C4-2B (cell line): ENCODE measurements around the gene KIAA0232.

Experiments
- H3K27ac ChIP-seq: fragments of 450-650 bp; 2 replicates; pipeline ENCODE4 v1.5.1; 2017
- ZFX ChIP-seq: fragments of 450-650 bp; IDR thresholded peaks from 2 replicates; pipeline ENCODE4 v1.6.1; 2017
- TF ChIP-seq, protein P1 (sequence below): fragments of 450-650 bp; conservative IDR thresholded peaks from 2 replicates; pipeline ENCODE4 v1.5.1; 2017; ENCODE audit warnings: mild to moderate bottlenecking

The KIAA0232 gene

DNA sequence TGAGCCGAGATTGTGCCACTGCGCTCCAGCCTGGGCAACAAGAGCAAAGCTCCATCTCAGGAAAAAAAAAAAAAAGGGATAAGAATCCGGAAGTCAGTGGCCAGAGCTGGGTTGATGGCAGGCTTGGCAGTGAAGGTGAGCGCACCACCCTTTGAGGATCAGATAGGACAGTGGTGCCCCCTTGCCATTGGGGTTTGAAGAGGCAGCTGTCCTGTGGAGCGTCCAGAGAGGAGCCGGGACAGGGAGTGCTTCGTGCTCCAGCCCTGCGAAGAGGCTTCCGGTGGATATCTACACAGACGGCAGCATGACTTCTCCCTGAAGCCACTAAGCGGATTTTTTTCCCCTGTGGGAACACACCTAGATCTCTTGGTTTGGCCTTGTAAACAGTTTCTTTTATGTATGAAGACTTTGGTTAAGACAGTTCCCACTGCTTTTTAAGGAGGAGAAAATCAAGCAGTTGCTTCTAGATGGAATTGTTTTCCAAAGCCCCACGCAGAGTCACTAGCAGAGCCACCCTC lies 133.6 kb downstream of the KIAA0232 start:
- no peak for TF ChIP-seq ZFX
- TF ChIP-seq, protein P1, sequence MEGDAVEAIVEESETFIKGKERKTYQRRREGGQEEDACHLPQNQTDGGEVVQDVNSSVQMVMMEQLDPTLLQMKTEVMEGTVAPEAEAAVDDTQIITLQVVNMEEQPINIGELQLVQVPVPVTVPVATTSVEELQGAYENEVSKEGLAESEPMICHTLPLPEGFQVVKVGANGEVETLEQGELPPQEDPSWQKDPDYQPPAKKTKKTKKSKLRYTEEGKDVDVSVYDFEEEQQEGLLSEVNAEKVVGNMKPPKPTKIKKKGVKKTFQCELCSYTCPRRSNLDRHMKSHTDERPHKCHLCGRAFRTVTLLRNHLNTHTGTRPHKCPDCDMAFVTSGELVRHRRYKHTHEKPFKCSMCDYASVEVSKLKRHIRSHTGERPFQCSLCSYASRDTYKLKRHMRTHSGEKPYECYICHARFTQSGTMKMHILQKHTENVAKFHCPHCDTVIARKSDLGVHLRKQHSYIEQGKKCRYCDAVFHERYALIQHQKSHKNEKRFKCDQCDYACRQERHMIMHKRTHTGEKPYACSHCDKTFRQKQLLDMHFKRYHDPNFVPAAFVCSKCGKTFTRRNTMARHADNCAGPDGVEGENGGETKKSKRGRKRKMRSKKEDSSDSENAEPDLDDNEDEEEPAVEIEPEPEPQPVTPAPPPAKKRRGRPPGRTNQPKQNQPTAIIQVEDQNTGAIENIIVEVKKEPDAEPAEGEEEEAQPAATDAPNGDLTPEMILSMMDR, result no peak
- peak overlapping the region; percentile 70 for H3K27ac ChIP-seq

DNA sequence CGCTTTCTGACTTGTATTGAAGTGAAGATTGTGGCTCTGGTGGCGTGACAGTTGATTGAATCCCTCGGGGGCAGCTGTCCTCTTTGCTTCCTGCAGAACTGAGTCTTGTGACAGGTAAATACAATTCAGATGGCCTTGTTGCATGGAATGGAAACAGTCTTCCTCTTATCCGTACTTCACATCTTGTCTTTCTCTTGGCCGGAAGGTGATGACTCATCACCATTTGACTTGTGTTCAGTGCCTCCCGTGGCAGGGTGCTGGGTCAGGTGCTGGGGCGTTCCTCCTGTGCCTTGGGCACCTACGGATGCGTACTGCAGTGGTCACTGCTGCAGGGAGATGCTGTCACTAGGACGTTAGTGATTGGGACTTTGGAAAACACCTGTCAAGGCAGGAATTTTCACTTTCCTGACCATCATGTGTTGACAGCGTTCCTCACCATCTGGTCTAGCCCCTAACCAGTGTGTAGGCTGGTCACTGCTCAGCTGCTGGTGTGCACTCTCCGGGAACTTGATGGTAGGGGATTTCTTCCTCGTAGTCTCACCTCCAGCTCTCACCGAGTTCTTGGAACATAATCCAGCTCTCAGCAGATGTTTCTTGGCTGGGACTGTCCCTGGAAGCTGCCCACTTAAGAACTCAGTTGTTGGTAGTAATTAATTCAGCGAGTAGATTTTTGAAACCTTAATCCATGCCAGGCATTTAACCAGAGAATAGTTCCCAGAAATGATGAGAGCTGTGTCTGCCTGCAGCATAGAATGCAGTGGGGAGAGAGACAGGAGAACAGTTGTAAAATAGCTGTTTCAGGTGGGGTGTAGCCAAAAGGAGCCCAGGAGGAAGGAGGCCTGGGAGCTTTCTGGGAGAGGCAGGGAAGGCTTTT lies 134.3 kb downstream of the KIAA0232 start:
- TF ChIP-seq, protein P1, result no peak
- no peak for TF ChIP-seq ZFX
- H3K27ac ChIP-seq, result peak overlapping the region; percentile 70

DNA sequence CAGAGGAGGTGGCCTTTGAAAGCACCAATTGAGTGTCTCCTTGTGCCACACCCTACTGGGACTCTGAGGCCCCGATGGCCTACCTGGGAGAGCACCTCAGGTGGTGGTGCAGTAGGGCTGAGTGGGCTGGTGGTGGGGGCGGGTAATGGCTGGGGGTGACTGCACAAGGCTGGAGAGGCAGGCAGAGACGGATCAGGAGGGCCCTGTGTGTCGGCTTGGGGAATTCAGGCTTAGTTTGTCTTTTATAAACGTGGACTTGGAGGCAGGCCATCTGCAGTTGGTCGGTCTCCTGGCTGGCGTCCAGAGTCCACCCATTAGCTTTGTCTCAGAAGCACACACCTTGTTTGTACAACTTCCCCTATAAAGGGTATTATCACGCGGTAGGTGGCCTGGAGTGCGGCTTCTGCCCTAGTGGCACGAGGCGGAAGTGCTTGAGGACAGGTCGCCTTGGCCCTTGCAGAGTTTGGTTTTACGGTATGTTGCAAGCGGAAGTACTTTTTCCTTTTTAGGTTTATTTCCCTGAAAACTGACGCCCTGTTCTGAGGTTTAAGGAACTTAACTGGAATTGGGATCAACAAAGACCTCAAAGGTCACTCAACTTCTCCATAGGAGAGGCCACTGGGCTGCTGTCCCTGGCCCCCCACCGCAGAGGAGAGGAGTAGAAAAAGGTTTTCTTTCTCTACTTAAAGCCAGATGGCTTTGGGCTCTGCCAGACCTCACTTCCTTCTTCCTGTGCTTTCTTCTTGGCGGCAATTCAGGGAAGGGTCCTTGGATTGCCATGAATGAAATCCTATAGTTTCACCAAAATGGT lies 135.1 kb downstream of the KIAA0232 start:
- H3K27ac ChIP-seq, result peak overlapping the region; percentile 70
- TF ChIP-seq, protein P1, result no peak; the same call in 1 of the 2 replicates
- no peak for TF ChIP-seq ZFX

DNA sequence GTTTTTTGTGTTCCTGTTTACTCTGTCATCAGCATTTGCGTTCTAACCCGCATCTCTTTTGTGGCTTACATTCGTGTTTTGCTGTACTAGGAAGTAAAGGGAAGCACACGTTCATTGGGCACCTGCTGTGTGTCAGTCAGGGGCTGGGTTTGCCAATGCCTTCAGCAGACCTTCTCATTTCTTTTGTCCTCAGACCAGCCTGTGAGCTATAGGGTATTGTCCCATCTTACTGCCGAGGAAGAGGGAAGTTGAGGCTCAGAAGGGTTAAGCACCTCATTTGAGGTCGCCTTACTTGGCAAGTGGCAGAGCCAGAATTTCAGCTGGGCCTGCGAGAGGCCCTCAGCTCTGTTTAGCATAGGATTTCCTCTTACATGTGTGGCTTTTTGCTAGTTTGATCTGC lies 135.8 kb downstream of the KIAA0232 start:
- TF ChIP-seq ZFX, result no peak
- TF ChIP-seq, protein P1, result no peak

DNA sequence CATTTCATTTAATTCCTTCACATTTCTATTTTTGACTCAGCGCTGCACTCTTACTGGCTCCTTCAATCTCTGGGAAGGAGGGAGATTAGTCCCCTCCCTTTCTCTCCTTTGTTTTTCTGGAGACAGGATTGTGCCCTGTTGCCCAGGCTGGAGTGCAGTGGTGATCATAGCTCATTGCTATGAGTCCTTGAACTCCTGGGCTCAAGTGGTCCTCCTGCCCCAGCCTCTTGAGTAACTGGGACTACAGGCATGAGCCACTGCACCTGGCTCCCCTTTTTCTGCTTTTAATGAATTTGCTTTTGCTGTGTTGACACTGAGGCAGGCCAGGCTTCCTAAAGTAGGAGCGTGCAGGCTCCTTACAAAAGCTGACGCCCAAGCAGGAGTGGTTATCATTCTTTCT lies 137.6 kb downstream of the KIAA0232 start:
- TF ChIP-seq ZFX, result no peak
- TF ChIP-seq, protein P1, result no peak
- H3K27ac ChIP-seq, result no peak overlapping the region

More for the DNA sequence above, 135.8 kb downstream of the KIAA0232 start:
- peak overlapping the region; percentile 70 for H3K27ac ChIP-seq

DNA sequence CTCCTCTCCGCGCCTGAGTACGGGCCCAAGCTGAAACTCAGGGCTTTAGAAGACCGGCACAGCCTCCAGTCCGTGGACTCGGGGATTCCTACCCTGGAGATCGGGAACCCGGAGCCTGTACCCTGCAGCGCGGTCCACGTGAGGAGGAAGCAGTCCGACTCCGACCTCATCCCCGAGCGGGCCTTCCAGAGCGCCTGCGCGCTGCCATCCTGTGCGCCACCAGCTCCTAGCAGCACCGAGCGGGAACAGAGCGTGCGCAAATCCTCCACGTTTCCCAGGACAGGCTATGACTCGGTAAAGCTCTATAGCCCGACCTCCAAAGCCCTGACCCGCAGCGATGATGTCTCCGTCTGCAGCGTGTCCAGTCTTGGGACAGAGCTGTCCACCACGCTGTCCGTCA lies 141.0 kb downstream of the KIAA0232 start:
- no peak overlapping the region for H3K27ac ChIP-seq
- no peak for TF ChIP-seq ZFX
- TF ChIP-seq, protein P1, result no peak

DNA sequence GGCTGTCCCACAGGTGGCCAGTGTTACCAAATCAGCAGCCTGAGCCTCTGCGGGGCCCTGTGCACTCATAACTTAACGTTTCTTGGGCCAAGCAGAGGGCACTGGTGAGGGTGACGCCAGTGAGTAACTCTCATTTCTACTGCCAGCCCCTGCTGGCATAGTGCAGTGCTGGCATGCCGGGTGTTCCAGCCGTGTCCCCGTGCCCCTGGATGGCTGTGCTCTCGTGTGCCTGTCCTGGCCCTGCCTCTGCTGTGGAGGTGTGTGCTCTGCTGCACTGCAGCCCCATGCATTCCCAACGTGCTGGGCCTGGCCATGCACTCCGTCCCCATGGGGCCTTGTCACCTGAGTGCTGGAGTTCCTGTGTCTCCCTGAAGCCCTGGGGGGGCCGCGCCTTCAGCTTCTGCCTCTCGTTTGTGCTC lies 141.8 kb downstream of the KIAA0232 start:
- TF ChIP-seq, protein P1, result no peak
- no peak for TF ChIP-seq ZFX
- no peak overlapping the region for H3K27ac ChIP-seq
